VCaP (cell line): ENCODE results near the gene TLE2.
"Not testable (repeated sequence)": the region's sequence is repeated elsewhere in the genome, so short reads cannot be mapped to it uniquely, and the experiment has no call there.

Experiments used
- H3K27ac ChIP-seq: fragments of 450-650 bp; 2 replicates; pipeline ENCODE4 v1.5.1; 2017
- TF ChIP-seq, protein P1 (sequence below): fragments of 450-650 bp; conservative IDR thresholded peaks from 2 replicates; pipeline ENCODE4 v1.5.1; 2017; ENCODE audit warnings: mild to moderate bottlenecking, moderate library complexity

TLE2 gene

DNA sequence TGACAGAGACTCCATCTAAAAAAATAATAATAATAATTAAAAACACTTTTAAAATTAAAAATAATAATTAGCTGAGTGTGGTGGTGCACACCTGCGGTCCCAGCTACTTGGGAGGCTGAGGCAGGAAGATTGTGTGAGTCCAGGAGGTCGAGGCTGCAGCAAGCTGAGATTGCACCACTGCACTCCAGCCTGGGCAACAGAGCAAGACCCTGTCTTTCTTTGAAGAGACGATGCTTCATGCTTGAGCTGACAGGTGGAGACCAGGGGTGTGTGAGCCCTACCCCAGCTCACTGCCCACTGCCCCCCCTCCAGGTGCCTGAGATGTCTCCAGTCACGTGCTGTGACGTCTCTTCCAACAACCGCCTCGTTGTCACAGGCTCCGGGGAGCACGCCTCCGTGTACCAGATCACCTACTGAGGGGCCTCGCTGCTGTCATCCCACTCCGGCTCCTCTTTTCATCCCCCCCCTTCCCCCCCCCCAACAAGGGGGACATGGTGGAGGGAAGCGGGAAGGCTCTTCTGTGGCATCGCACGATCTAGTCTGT lies 34.4 kb downstream of the TLE2 start:
- no peak overlapping the region for H3K27ac ChIP-seq
- TF ChIP-seq, protein P1, sequence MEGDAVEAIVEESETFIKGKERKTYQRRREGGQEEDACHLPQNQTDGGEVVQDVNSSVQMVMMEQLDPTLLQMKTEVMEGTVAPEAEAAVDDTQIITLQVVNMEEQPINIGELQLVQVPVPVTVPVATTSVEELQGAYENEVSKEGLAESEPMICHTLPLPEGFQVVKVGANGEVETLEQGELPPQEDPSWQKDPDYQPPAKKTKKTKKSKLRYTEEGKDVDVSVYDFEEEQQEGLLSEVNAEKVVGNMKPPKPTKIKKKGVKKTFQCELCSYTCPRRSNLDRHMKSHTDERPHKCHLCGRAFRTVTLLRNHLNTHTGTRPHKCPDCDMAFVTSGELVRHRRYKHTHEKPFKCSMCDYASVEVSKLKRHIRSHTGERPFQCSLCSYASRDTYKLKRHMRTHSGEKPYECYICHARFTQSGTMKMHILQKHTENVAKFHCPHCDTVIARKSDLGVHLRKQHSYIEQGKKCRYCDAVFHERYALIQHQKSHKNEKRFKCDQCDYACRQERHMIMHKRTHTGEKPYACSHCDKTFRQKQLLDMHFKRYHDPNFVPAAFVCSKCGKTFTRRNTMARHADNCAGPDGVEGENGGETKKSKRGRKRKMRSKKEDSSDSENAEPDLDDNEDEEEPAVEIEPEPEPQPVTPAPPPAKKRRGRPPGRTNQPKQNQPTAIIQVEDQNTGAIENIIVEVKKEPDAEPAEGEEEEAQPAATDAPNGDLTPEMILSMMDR = no peak

DNA sequence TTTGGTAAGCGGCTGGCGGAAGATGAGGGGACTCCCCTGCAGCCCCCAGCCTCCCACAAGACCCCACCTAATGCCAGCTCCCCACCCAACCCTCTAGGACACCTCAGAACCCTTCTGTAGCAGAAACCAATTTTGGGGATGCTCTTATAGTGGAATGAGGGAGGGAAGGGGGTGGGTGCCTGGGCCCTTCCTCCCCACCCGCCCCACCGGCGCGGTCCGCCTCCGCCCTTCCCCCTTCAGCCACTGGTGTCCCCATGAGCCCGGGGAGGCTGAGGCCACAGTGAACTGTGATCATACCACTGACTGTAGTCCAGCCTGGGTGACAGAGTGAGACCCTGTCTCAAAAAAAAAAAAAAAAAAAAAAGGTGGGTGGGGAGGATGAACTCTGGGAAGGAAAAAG lies 35.5 kb downstream of the TLE2 start:
- TF ChIP-seq, protein P1 = no peak
- no peak overlapping the region for H3K27ac ChIP-seq

DNA sequence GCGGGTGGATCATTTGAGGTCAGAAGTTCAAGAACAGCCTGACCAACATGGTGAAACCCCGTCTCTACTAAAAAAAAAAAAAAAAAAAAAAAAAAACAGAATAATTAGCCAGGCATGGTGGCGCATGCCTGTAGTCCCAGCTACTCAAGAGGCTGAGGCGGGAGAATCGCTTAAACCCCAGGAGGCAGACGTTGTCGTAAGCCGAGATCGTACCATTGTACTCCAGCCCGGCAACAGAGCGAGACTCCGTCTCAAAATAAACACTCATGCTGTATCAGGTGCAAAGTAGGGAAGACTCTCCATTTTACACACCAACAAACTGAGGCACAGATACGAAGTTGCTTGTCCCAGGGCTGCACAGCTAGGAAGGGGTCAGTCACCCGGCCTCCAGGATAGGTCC lies 36.1 kb downstream of the TLE2 start:
- TF ChIP-seq, protein P1 = no peak
- no peak overlapping the region for H3K27ac ChIP-seq

DNA sequence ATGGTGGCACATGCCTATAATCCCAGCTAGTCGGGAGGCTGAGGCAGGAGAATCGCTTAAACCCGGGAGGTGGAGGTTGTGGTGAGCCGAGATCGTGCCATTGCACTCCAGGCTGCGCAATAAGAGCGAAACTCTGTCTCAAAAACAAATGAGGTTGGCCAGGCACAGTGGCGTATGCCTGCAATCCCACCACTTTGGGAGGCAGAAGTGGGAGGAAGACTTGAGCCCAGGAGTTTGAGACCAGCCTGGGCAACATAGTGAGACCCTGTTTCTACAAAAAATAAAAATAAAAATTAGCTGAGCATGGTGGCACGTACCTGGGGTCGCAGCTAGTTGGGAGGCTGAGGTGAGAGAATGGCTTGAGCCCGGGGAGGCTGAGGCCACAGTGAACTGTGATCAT lies 36.7 kb downstream of the TLE2 start:
- H3K27ac ChIP-seq = not testable (repeated sequence)

DNA sequence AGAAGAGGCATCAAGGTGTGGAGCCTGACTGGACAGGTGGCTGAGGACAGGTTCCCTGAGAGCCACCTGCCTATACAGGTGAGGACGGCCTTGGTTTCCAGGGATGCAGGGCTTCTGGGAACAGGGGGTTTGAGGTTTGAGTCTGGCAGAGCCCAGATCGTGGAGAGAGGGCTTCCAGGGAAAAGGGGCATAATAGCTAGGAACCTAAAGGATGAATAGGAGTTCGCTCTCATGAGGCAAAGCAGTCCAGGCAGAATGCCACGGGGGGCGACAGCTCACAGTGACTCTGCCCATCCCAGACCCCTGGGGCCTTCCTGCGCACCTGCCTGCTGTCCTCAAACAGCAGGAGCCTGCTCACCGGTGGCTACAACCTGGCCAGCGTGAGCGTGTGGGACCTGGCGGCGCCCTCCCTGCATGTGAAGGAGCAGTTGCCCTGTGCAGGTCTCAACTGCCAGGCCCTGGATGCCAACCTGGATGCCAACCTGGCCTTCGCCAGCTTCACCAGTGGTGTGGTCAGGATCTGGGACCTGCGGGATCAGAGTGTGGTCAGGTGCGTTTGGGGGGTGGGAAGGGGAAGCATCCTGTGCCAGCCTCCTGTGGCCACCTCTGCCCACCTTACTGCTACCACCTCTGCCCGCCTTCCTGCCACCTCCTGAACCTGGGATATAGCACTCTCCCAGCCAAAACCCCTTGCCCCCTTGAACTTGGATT lies 39.7 kb downstream of the TLE2 start:
- H3K27ac ChIP-seq = no peak overlapping the region
- TF ChIP-seq, protein P1 = no peak

DNA sequence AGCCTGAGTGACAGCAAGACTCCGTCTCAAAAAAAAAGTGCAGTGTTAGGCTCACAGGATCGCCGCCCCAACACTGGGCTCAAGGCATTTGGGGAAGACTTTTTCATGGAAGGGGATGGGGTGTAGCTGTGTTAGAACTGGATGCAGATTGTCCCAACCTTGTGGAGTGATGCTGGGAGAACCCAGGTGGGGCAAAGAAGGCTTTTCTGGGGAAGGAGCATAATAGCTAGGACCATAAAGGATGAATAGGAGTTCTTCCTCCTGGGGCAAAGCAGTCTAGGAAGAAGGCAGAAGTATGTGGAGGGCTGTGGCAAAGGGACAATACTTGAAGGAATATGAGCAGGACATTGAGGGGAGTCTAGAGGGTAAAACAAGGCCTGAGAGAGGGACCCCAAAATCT lies 40.5 kb downstream of the TLE2 start:
- no peak overlapping the region for H3K27ac ChIP-seq
- TF ChIP-seq, protein P1 = no peak

DNA sequence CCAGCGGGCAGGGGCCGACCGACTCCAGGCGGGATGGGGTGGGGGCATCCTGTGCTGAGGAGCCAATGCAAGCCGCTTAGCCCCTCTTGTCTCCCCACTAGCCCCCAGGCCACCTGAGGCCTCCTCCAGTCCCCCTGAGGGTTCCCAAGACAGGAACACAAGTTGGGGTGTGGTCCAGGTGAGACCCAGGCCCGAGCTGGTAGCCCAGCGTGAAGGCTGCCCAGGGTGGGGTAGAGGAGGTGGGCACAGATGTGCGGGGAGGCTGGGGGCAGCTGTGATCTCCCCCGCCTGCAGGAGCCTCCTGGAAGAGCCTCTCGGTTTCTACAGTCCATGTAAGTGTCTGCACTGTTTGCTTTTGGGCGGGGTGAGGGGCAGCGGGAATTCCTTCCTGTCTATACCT lies 41.3 kb downstream of the TLE2 start:
- no peak overlapping the region for H3K27ac ChIP-seq
- TF ChIP-seq, protein P1 = no peak

DNA sequence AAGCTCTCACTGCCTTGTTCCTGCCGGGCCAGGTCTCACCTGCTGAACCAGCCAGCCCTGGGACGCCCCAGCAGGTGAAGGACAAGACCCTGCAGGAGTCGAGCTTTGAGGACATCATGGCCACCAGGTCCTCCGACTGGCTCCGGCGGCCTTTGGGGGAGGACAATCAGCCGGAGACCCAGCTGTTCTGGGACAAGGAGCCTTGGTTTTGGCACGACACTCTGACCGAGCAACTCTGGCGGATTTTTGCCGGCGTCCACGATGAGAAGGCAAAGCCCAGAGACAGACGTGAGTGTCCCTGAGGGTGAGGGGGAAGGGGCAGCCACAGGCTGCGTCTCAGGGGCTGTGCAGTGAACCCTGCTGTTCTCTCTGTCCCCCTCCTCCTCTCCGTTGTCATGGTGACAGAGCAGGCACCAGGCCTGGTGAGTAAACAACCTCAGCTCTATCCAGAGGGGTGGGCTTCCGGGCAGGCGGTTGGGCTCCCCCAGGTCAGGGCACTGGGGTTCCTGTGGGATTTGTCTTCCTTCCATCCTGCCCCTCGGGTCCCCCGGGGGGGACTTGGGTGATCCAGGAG lies 42.0 kb downstream of the TLE2 start:
- no peak overlapping the region for H3K27ac ChIP-seq
- TF ChIP-seq, protein P1 = no peak
